PFSK-1 (cell line): ENCODE results near the gene MED27.

Experiments
- POLR2AphosphoS5 ChIP-seq: IDR thresholded peaks from 2 replicates; pipeline ENCODE4 v1.6.1; 2012; ENCODE audit warnings: low read depth, mild to moderate bottlenecking, control low read depth, low read length, moderate library complexity
- TF ChIP-seq, protein P1 (sequence below), 2 experiments: IDR thresholded peaks; 2 replicates each; pipeline versions ENCODE4 v1.6.1 to v1.8.0; 2011 to 2012; ENCODE audit warnings: low read depth in 2 of 2, low read length in 2 of 2, control low read depth in 1 of 2, inconsistent platforms in 1 of 2, mild to moderate bottlenecking in 1 of 2, moderate library complexity in 1 of 2; ENCODE audit not compliant: insufficient read depth in 1 of 2

DNA sequence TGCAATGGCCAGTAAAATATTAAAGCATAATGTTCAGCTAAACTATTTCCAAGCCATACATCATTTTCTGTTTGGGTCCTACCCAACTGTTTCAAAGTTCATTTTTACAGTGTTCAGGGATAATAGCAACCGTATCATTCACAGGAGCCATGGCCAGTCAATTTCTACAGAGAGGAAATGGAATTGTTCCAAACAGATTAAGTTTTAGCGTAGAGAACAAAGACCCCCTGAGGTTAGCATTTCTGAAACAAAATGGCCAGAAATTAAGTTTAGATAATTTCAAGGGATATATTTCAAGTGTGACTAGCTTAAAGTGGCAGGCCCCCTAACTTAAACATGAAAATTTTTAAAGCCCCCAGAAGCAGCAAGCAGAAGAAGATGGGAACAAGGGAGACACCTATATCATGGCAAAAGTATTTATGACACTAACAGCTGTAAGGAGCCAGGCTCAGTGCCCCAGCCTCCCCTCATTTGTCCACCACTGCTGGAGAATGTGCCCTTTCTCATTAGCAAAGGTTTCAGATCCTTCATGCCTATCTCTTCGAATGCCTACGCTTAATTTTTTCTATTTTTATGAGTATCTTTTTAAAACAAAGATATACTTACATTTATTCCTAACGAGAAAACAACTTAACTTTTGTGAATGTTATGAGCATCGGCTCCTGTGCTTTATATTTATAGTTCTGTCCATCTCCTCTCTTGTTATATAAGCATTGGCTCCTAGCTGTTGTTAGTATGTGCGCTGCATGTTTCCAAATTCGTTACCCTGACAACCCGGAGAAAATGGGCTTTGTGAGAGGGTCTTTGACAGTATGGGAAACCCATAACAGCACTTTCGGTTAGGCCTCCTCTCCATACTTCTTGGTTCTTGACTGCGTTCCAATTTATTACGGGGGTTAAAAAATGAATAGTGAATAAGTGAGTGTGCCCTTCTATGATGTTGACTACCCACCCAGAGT is 116.3 kb downstream of the MED27 start:
- TF ChIP-seq, protein P1, sequence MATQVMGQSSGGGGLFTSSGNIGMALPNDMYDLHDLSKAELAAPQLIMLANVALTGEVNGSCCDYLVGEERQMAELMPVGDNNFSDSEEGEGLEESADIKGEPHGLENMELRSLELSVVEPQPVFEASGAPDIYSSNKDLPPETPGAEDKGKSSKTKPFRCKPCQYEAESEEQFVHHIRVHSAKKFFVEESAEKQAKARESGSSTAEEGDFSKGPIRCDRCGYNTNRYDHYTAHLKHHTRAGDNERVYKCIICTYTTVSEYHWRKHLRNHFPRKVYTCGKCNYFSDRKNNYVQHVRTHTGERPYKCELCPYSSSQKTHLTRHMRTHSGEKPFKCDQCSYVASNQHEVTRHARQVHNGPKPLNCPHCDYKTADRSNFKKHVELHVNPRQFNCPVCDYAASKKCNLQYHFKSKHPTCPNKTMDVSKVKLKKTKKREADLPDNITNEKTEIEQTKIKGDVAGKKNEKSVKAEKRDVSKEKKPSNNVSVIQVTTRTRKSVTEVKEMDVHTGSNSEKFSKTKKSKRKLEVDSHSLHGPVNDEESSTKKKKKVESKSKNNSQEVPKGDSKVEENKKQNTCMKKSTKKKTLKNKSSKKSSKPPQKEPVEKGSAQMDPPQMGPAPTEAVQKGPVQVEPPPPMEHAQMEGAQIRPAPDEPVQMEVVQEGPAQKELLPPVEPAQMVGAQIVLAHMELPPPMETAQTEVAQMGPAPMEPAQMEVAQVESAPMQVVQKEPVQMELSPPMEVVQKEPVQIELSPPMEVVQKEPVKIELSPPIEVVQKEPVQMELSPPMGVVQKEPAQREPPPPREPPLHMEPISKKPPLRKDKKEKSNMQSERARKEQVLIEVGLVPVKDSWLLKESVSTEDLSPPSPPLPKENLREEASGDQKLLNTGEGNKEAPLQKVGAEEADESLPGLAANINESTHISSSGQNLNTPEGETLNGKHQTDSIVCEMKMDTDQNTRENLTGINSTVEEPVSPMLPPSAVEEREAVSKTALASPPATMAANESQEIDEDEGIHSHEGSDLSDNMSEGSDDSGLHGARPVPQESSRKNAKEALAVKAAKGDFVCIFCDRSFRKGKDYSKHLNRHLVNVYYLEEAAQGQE (IDR thresholded peaks at IDR 0.05; ENCODE audit: insufficient read depth in 1 of 2, low read depth in 2 of 2, low read length in 2 of 2), result no peak
- TF ChIP-seq POLR2AphosphoS5, result no peak
